ENCODE results near the gene LDB2. TPM values are rescaled to one million over a fixed set of nuclear protein-coding genes. Genes with fewer than 3 reads are reported as not detected.
A peak's percentile ranks its signal among the peaks of the same experiment; 100 is the strongest.

The LDB2 gene
- total RNA-seq, 4 donors from 2014 or later: 7.0 to 26.4 (median 18.1) TPM

- no peaks in the 10 kb centered on the region for H3K27me3 ChIP-seq
- ATAC-seq (no peak), DNase-seq (no peak)
- no peaks in the 10 kb centered on the region for H3K36me3 ChIP-seq
- peaks cover 0 to 9% of the 10 kb centered on the region in 2 donors for H3K4me1 ChIP-seq
- in situ Hi-C loops (cut with MboI; ENCODE audit: low sequenced_read_pairs in 4 of 4) (no loop called here), intact Hi-C loops (cut with DNase I; ENCODE audit: low total_unique reads) (no loop called here)
- TF ChIP-seq CTCF (IDR thresholded peaks at IDR 0.05 in 4 of 5, conservative IDR thresholded peaks at IDR 0.05 in 1 of 5): no peak
- TF ChIP-seq POLR2A (IDR thresholded peaks at IDR 0.05): no peak
- no peak overlapping the region for H3K4me3 ChIP-seq
- peak overlapping the region in 1 of 4 donors; percentile 27 for H3K27ac ChIP-seq
- no peaks in the 10 kb centered on the region for H3K9me3 ChIP-seq
Observed at GRCh38 chr4:16844816-16845586, 53.4 kb downstream of the LDB2 start.

GRCh38 chr4:16843831-16844508, 54.5 kb downstream of the LDB2 start:
- no peaks in the 10 kb centered on the region for H3K36me3 ChIP-seq
- no peak for ATAC-seq
- H3K27me3 ChIP-seq: no peaks in the 10 kb centered on the region
- DNase-seq: no peak
- intact Hi-C loops (cut with DNase I; ENCODE audit: low total_unique reads) (no loop called here), in situ Hi-C loops (cut with MboI; ENCODE audit: low sequenced_read_pairs in 4 of 4) (no loop called here)
- peak overlapping the region in 2 of 4 donors; percentile 21 to 27 for H3K27ac ChIP-seq
- H3K4me1 ChIP-seq: peaks cover 0 to 9% of the 10 kb centered on the region in 2 donors
- H3K9me3 ChIP-seq: no peaks in the 10 kb centered on the region
- TF ChIP-seq CTCF (IDR thresholded peaks at IDR 0.05 in 4 of 5, conservative IDR thresholded peaks at IDR 0.05 in 1 of 5): no peak
- TF ChIP-seq POLR2A (IDR thresholded peaks at IDR 0.05): no peak
- no peak overlapping the region for H3K4me3 ChIP-seq

DNA sequence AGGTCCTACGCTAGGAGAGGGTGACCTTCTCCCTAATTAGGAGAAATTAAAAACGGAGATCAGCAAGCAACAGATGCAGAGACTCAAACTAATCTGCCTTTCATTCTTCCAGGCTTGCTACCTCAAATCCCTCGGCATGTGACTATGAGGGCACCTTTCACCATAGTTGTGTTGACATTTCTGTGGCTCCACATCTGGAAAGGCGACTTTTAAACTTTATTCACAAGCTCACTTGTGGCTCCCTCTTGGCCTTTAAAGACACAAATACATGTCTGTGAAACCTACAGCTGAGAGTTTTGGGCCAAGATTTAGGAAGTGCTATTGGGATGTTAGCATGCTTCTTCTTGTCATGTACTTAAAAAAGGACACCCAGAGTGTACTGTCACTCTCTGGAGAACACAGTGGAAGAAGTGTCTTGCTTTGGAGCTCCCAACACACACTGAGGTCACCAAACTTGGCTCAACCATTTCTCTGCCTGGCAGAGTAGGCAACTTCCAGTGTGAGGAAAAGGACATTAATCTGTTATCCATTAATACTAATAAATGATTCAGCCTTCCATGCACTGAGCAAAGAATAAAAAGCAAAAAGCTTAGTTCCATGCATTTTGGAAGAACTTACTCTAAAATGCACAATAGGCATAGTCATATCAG, 60.1 kb downstream of the LDB2 start:
- Histone ChIP-seq H3K36me3 (no peaks in the 10 kb centered on the region), H3K4me3 (no peak overlapping the region), H3K4me1 (no peaks in the 10 kb centered on the region), H3K27me3 (no peaks in the 10 kb centered on the region), H3K9me3 (no peaks in the 10 kb centered on the region), H3K27ac (no peak overlapping the region)
- TF ChIP-seq CTCF (IDR thresholded peaks at IDR 0.05 in 4 of 5, conservative IDR thresholded peaks at IDR 0.05 in 1 of 5) (no peak), POLR2A (IDR thresholded peaks at IDR 0.05) (no peak)
- ATAC-seq: no peak
- in situ Hi-C loops (cut with MboI; ENCODE audit: low sequenced_read_pairs in 4 of 4): no loop called here
- intact Hi-C loops (cut with DNase I; ENCODE audit: low total_unique reads): no loop called here
- DNase-seq: no peak

- TF ChIP-seq POLR2A (IDR thresholded peaks at IDR 0.05): no peak
- TF ChIP-seq CTCF (IDR thresholded peaks at IDR 0.05 in 4 of 5, conservative IDR thresholded peaks at IDR 0.05 in 1 of 5): no peak
- ATAC-seq: no peak
- Histone ChIP-seq H3K36me3 (no peaks in the 10 kb centered on the region), H3K27me3 (no peaks in the 10 kb centered on the region), H3K4me3 (no peak overlapping the region), H3K9me3 (no peaks in the 10 kb centered on the region), H3K4me1 (no peaks in the 10 kb centered on the region), H3K27ac (no peak overlapping the region)
- intact Hi-C loops (cut with DNase I; ENCODE audit: low total_unique reads): no loop called here
- DNase-seq: no peak
- in situ Hi-C loops (cut with MboI; ENCODE audit: low sequenced_read_pairs in 4 of 4): no loop called here
Observed at GRCh38 chr4:16837475-16837874, 61.0 kb downstream of the LDB2 start.
